Heart left ventricle (tissue), 13 donors: ENCODE measurements around the gene MEP1B.
"Not testable (repeated sequence)": the region's sequence is repeated elsewhere in the genome, so short reads cannot be mapped to it uniquely, and the experiment has no call there.

ENCODE experiments used
- POLR2A ChIP-seq, 2 donors: fragments of 450-650 bp; IDR thresholded peaks; one replicate each; pipeline ENCODE4 v1.6.1; 2017; ENCODE audit warnings: antibody characterized with exemption in 2 of 2, mild to moderate bottlenecking in 2 of 2, moderate library complexity in 2 of 2
- TF ChIP-seq, protein P1 (sequence below), 12 donors: fragments of 200-600 bp; sonication (generic) in 4 of 12; IDR thresholded peaks; one replicate each; pipeline versions ENCODE4 v1.5.0 to v1.8.0; 2018 to 2022; ENCODE audit warnings: antibody characterized with exemption in 12 of 12, mild to moderate bottlenecking in 5 of 12
- donor health status: ischemic (EF 13 %, LVEDD 7.1; RV severe dilation, severe dysfunction).
- donor health status: DM: no; HTN: yes; CAD: no.
- donor health status: DM: no; HTN: no; CAD: no.
- donor health status: ischemic (EF 25% LVEDD 6.9; RV normal size, moderate dysfunction).
- donor health status: ischemic (EF 25% LVEDD 5.7; RV mildly dilated, moderate dysfunction).
- donor health status: ischemic (EF 35%, LVEDD 5.7; RV mildly dilated, moderate dysfunction).
- donor health status: nonischemic (EF 11% LVEDD 7.7; RV severe dilation, severe dysfunction).
- donor health status: DM: yes; HTN: yes; CAD: no.
- donor health status: PGD.
- donor health status: ischemic (EF 29% LVEDD 5.4; RV normal size, mild dysfunction).
- donor health status: nonischemic (EF 23%, LVEDD 6.1; RV moderate dilation, normal function).

DNA sequence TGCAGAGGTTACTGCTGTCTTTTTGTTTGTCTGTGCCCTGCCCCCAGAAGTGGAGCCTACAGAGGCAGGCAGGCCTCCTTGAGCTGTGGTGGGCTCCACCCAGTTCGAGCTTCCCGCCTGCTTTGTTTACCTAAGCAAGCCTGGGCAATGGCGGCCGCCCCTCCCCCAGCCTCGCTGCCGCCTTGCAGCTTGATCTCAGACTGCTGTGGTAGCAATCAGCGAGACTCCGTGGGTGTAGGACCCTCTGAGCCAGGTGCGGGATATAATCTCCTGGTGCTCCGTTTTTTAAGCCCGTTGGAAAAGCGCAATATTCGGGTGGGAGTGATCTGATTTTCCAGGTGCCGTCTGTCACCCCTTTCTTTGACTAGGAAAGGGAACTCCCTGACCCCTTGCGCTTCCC lies 43.5 kb downstream of the MEP1B start:
- TF ChIP-seq, protein P1, sequence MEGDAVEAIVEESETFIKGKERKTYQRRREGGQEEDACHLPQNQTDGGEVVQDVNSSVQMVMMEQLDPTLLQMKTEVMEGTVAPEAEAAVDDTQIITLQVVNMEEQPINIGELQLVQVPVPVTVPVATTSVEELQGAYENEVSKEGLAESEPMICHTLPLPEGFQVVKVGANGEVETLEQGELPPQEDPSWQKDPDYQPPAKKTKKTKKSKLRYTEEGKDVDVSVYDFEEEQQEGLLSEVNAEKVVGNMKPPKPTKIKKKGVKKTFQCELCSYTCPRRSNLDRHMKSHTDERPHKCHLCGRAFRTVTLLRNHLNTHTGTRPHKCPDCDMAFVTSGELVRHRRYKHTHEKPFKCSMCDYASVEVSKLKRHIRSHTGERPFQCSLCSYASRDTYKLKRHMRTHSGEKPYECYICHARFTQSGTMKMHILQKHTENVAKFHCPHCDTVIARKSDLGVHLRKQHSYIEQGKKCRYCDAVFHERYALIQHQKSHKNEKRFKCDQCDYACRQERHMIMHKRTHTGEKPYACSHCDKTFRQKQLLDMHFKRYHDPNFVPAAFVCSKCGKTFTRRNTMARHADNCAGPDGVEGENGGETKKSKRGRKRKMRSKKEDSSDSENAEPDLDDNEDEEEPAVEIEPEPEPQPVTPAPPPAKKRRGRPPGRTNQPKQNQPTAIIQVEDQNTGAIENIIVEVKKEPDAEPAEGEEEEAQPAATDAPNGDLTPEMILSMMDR (IDR thresholded peaks at IDR 0.05): not testable (repeated sequence)
- TF ChIP-seq POLR2A (IDR thresholded peaks at IDR 0.05): not testable (repeated sequence)
